Pancreas (tissue), 10 donors: ENCODE data around the gene SMIM41. TPM values are rescaled to one million over a fixed set of nuclear protein-coding genes. Genes with fewer than 3 reads are reported as not detected.
A peak's percentile ranks its signal among the peaks of the same experiment; 100 is the strongest.

Source experiments
- ATAC-seq, 4 donors: fragments of 200-7000 bp; cut with Tn5 transposase; one replicate each; pipeline versions ENCODE4 v1.8.0 to v1.9.1; 2020; ENCODE audit warnings: mild to moderate bottlenecking in 4 of 4, moderate library complexity in 4 of 4
- DNase-seq, 6 donors: peaks; one replicate each; pipeline ENCODE4 v3.0.0-alpha.2; 2020
- FAIRE-seq: peaks from 2 replicates; lab custom pipeline; 2012; peaks lifted over from hg19 to GRCh38; lab: Jason Lieb, UNC
- H3K27ac ChIP-seq, 4 donors: fragments of 200-600 bp; sonication (generic); 1 replicate in 3 of 4; 2 replicates in 1 of 4; pipeline versions ENCODE4 v1.5.0 to v1.8.0; 2020
- H3K27me3 ChIP-seq, 4 donors: fragments of 200-600 bp; one replicate each; pipeline ENCODE4 v1.8.0; 2021
- H3K36me3 ChIP-seq, 3 donors: fragments of 200-600 bp; sonication (generic) in 1 of 3; one replicate each; pipeline versions ENCODE4 v1.5.0 to v1.8.0; 2020 to 2021
- H3K4me1 ChIP-seq, 3 donors: fragments of 200-600 bp; one replicate each; pipeline ENCODE4 v1.8.0; 2021
- H3K4me3 ChIP-seq, 4 donors: fragments of 200-600 bp; sonication (generic) in 2 of 4; one replicate each; pipeline versions ENCODE4 v1.5.0 to v1.8.0; 2020 to 2021
- H3K9me3 ChIP-seq, 4 donors: fragments of 200-600 bp; one replicate each; pipeline ENCODE4 v1.8.0; 2021
- CTCF ChIP-seq, 4 donors: fragments of 200-600 bp; sonication (generic) in 3 of 4; IDR thresholded peaks; one replicate each; pipeline versions ENCODE4 v1.5.0 to v1.8.0; 2021; ENCODE audit warnings: antibody characterized with exemption in 4 of 4
- WGBS, 2 donors: extraction: QIAGEN DNeasy Blood & Tissue Kit; methylation state at CpG; one replicate each; pipeline ENCODE4 v1.1.7; 2013; 5-methylcytosine and 5-hydroxymethylcytosine counted together
- intact Hi-C, 3 donors: fragments of 100-400 bp; cut with DNase I; formaldehyde crosslinking; loops; one replicate each; pipeline versions ENCODE4 v1.11.1 to v1.14.2; 2022
- polyA plus RNA-seq, 2 donors: library from polyadenylated mRNA; stranded (reverse); fragments of 200-250 nt; gene quantifications; one replicate each; pipeline ENCODE4 v1.2.3, GENCODE V29; 2013
- total RNA-seq, 6 donors: library from RNA; stranded (reverse); fragmentation: NEBNext Ultra II Directional in 4 of 6; extraction: Animal tissue kit (Norgen Biotek cat#: 25700) in 4 of 6; gene quantifications; one replicate each; pipeline versions ENCODE4 v1.2.1 to v1.2.4, GENCODE V29; 2021 to 2023
- donor health status: healthy with polysubstance abuse.
- donor health status: DM: no; HTN: no; CAD: no; lungs with moderate emphysema.
- donor health status: DM: no; HTN: no; CAD: no.
- donor health status: control.
- donor health status: control.
- donor health status: Bipolar disorder and iron deficiency.
- donor health status: DM: yes; HTN: yes; CAD: no.
- donor health status: DM: no; HTN: no; CAD: no.
- donor health status: DM: no; HTN: no; CAD: no.
- donor health status: DM: yes; HTN: yes; CAD: no.

The SMIM41 gene
- total and polyA plus RNA-seq, 8 donors, result 0.09 to 0.20 (median 0.19) TPM; not detected in 5

DNA sequence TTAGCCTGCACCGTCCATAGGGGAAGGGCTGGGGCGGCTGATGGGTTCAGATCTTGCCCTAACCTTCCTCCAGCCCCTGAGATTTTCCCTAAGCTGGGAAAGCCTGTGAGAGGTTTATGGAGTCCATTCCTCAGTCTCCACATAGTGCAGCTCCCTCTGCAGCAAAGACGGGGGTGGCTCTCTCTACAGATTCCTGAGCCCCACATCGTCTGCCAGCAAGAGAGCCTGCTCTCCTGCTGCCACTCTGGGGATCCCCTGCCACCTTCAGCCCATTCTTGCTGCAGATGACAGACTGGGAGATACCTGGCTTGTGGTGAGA is 3.1 kb downstream of the SMIM41 start:
- Histone ChIP-seq H3K27me3 (no peaks in the 10 kb centered on the region), H3K9me3 (no peaks in the 10 kb centered on the region), H3K27ac (no peak overlapping the region), H3K4me1 (no peaks in the 10 kb centered on the region), H3K4me3 (no peak overlapping the region), H3K36me3 (peaks cover 0 to 4% (median 0%) of the 10 kb centered on the region in 3 donors)
- intact Hi-C loops, result loop anchor here in 1 of 3 donors (5.0 kb wide), 1 partner anchor 55 kb away; no protein-coding TSS in a partner anchor
- DNase-seq (peak in 1 of 6 donors; percentile 46), ATAC-seq (no peak), FAIRE-seq (no peak)
- TF ChIP-seq CTCF (IDR thresholded peaks at IDR 0.05), result no peak
- WGBS, 2 donors, result 70 to 89% methylated on average over 4 of the region's 4 CpGs

- no peaks in the 10 kb centered on the region for H3K36me3 ChIP-seq
- H3K9me3 ChIP-seq, result no peaks in the 10 kb centered on the region
- no peak overlapping the region for H3K27ac ChIP-seq
- peak in 2 of 6 donors; percentile 61 to 83 for DNase-seq
- no peaks in the 10 kb centered on the region for H3K4me1 ChIP-seq
- TF ChIP-seq CTCF (IDR thresholded peaks at IDR 0.05), result peak; percentile 90 to 97 (median 94)
- H3K27me3 ChIP-seq, result no peaks in the 10 kb centered on the region
- 34 to 36% methylated on average over 11 of the region's 11 CpGs for WGBS, 2 donors
- peak; percentile 64 to 84 (median 80) for ATAC-seq
- intact Hi-C loops, result loop anchor here in 1 of 3 donors (5.0 kb wide), 1 partner anchor 56 kb away; no protein-coding TSS in a partner anchor
- FAIRE-seq, result no peak
- no peak overlapping the region for H3K4me3 ChIP-seq
Measured at GRCh38 chr12:52082988-52083637, 3.6 kb downstream of the SMIM41 start.

- WGBS, 2 donors, result 0 to 1% methylated on average over 2 of the region's 2 CpGs
- no peak for DNase-seq
- TF ChIP-seq CTCF (IDR thresholded peaks at IDR 0.05), result no peak
Measured at GRCh38 chr12:52083638-52083996, 4.1 kb downstream of the SMIM41 start.

DNA sequence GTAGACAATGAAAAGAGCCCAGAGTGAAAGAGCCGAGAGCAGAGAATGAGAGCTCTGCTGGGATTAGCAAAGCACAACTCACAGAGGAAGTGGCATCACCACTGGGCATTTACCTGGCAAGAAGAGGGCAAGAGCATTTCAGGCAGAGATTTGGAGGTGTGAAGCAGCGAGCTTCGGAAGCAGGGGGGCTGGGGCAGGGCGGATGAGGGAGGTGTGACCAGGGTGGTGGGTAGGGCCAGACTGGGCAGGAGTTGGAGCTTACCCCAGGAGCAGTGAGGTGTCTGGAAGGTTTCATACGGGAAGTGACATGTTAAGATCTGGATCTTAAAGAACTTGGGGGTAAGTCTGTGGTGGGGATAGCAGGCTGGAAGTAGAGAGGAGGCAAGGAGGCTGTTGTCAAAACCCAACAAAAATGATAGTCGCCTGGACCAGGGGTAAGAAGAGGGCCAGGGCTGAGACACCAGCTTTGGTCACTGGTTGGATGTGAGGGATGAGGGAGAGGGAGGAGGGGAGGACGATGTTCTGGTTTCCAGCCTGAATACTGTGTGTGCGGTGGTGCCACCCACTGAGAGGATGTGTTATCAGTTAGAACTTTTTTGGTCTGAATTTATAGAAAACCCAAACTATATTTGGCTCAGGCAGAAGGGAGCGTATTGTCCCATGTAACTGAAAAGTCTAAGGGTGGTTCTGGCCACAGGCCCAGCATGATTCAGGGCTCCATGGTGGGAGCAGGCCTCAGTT is 5.2 kb downstream of the SMIM41 start:
- 78 to 83% methylated on average over 9 of the region's 9 CpGs for WGBS, 2 donors
- Histone ChIP-seq H3K27me3 (no peaks in the 10 kb centered on the region), H3K4me3 (no peak overlapping the region), H3K36me3 (no peaks in the 10 kb centered on the region), H3K27ac (no peak overlapping the region), H3K9me3 (no peaks in the 10 kb centered on the region), H3K4me1 (no peaks in the 10 kb centered on the region)
- peak in 1 of 6 donors; percentile 31 for DNase-seq
- intact Hi-C loops, result loop anchor here in 2 of 3 donors (5.0 kb wide), 1 partner anchor 57 kb away; no protein-coding TSS in a partner anchor
- ATAC-seq, result no peak
- FAIRE-seq, result no peak
- no peak for TF ChIP-seq CTCF (IDR thresholded peaks at IDR 0.05)

More at GRCh38 chr12:52083638-52083996, 4.1 kb downstream of the SMIM41 start:
- Histone ChIP-seq H3K4me3 (no peak overlapping the region), H3K27me3 (no peaks in the 10 kb centered on the region), H3K36me3 (no peaks in the 10 kb centered on the region), H3K27ac (no peak overlapping the region), H3K4me1 (no peaks in the 10 kb centered on the region), H3K9me3 (no peaks in the 10 kb centered on the region)
- intact Hi-C loops, result loop anchor here in 1 of 3 donors (5.0 kb wide), 1 partner anchor 56 kb away; no protein-coding TSS in a partner anchor
- ATAC-seq (no peak), FAIRE-seq (no peak)
